Body of pancreas (tissue), 4 donors: ENCODE measurements around the gene PIGS.

Source experiments
- POLR2A ChIP-seq, 3 donors: fragments of 450-650 bp; IDR thresholded peaks; one replicate each; pipeline ENCODE4 v1.6.1; 2016; ENCODE audit warnings: antibody characterized with exemption in 3 of 3, mild to moderate bottlenecking in 2 of 3
- TF ChIP-seq, protein P1 (sequence below), 7 experiments: fragments of 450-650 bp in 4 of 7; fragments of 200-600 bp in 3 of 7; sonication (generic) in 3 of 7; IDR thresholded peaks; one replicate each; pipeline ENCODE4 v1.5.1; 2016 to 2019; ENCODE audit warnings: antibody characterized with exemption in 7 of 7

DNA sequence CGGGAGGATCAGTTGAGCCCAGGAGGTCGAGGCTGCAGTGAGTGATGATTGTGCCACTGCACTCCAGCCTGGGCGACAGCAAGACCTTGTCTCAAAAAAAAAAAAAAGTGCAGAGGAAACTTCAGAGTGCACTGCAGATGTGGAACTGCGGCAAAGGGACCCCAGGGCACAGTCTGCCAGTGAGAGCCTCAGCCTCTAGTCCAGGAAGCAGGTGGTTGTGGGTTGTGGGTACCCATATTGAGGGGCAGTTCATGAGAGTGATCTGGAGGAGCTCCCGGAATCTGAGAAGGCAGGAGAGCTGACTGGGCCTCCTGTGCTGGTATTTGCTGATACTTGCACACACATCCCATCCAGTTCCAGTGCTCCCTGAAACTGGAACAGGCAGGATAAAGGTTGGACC lies 52.1 kb downstream of the PIGS start:
- TF ChIP-seq POLR2A (IDR thresholded peaks at IDR 0.05): no peak
- TF ChIP-seq, protein P1, sequence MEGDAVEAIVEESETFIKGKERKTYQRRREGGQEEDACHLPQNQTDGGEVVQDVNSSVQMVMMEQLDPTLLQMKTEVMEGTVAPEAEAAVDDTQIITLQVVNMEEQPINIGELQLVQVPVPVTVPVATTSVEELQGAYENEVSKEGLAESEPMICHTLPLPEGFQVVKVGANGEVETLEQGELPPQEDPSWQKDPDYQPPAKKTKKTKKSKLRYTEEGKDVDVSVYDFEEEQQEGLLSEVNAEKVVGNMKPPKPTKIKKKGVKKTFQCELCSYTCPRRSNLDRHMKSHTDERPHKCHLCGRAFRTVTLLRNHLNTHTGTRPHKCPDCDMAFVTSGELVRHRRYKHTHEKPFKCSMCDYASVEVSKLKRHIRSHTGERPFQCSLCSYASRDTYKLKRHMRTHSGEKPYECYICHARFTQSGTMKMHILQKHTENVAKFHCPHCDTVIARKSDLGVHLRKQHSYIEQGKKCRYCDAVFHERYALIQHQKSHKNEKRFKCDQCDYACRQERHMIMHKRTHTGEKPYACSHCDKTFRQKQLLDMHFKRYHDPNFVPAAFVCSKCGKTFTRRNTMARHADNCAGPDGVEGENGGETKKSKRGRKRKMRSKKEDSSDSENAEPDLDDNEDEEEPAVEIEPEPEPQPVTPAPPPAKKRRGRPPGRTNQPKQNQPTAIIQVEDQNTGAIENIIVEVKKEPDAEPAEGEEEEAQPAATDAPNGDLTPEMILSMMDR (IDR thresholded peaks at IDR 0.05): no peak
